B cell (primary cell): ENCODE results near the gene FGF18. TPM values are rescaled to one million over a fixed set of nuclear protein-coding genes. Genes with fewer than 3 reads are reported as not detected.

Experiments used
- ATAC-seq: fragments of 200-7000 bp; cut with Tn5 transposase; one replicate; pipeline ENCODE4 v1.10.0; 2021; ENCODE audit warnings: low read depth, mild to moderate bottlenecking, moderate number of reproducible peaks, moderate library complexity
- CTCF ChIA-PET: fragments of 350-600 bp; sonication (Branson Sonifier 250); formaldehyde crosslinking; loops from one replicate; lab custom pipeline; 2021; ENCODE audit warnings: antibody characterized with exemption, inconsistent platforms; lab: Charles Lee
- POLR2A ChIA-PET: fragments of 350-600 bp; sonication (Branson Sonifier 250); formaldehyde crosslinking; loops from one replicate; lab custom pipeline; 2021; ENCODE audit warnings: antibody characterized with exemption; lab: Charles Lee
- DNase-seq: peaks from one replicate; pipeline ENCODE4 v3.0.0; 2013
- H2AFZ ChIP-seq: 2 replicates; pipeline ENCODE4 v1.6.1; 2012; ENCODE audit warnings: mild to moderate bottlenecking, low read depth, low read length; ENCODE audit not compliant: insufficient read depth, poor library complexity, severe bottlenecking
- H3K27ac ChIP-seq, 2 donors: 1 replicate in 1 of 2; 2 replicates in 1 of 2; pipeline ENCODE4 v1.5.1; 2012 to 2013; ENCODE audit warnings: low read length in 2 of 2, mild to moderate bottlenecking in 2 of 2, moderate library complexity in 1 of 2
- H3K27me3 ChIP-seq, 4 experiments: fragments of 200-600 bp in 1 of 4; sonication (generic) in 1 of 4; replicated peaks in 1 of 4; 1 replicate in 2 of 4; 2 replicates in 2 of 4; pipeline versions ENCODE4 v1.6.1 to v1.7.0; 2013 to 2016; ENCODE audit warnings: low read length in 3 of 4, mild to moderate bottlenecking in 2 of 4, mixed read lengths in 1 of 4, moderate library complexity in 1 of 4; ENCODE audit not compliant: insufficient read depth in 4 of 4, control insufficient read depth in 3 of 4; ENCODE audit errors: control extremely low read depth in 1 of 4
- H3K36me3 ChIP-seq, 2 experiments: replicated peaks in 1 of 2; 1 replicate in 1 of 2; 2 replicates in 1 of 2; pipeline versions ENCODE4 v1.6.1 to v1.7.1; 2013; ENCODE audit warnings: low read length in 1 of 2; ENCODE audit not compliant: insufficient read depth in 2 of 2, control insufficient read depth in 1 of 2; ENCODE audit errors: control extremely low read depth in 1 of 2, extremely low read depth in 1 of 2
- H3K4me1 ChIP-seq, 2 donors: fragments of 200-600 bp in 1 of 2; sonication (generic) in 1 of 2; 1 replicate in 1 of 2; 2 replicates in 1 of 2; pipeline versions ENCODE4 v1.5.1 to v1.6.1; 2013 to 2017; ENCODE audit warnings: low read length in 2 of 2; ENCODE audit not compliant: control insufficient read depth in 2 of 2, insufficient read depth in 2 of 2
- H3K4me2 ChIP-seq: replicated peaks from 2 replicates; pipeline ENCODE3; 2012; ENCODE audit warnings: mild to moderate bottlenecking, low read depth, low read length; ENCODE audit not compliant: poor library complexity, severe bottlenecking
- H3K4me3 ChIP-seq, 5 experiments: fragments of 200-600 bp in 1 of 5; sonication (generic) in 1 of 5; 1 replicate in 3 of 5; 2 replicates in 2 of 5; pipeline versions ENCODE4 v1.5.1 to v1.7.0; 2011 to 2016; ENCODE audit warnings: low read length in 4 of 5, mild to moderate bottlenecking in 4 of 5, low read depth in 2 of 5, control low read depth in 1 of 5, moderate library complexity in 1 of 5; ENCODE audit not compliant: insufficient read depth in 1 of 5; ENCODE audit errors: control extremely low read depth in 1 of 5, extremely low read depth in 1 of 5
- H3K79me2 ChIP-seq: fragments of 200-600 bp; sonication (generic); one replicate; pipeline ENCODE4 v1.6.0; 2016; ENCODE audit warnings: low read length; ENCODE audit not compliant: control insufficient read depth, insufficient read depth
- H3K9ac ChIP-seq: fragments of 200-600 bp; sonication (generic); 2 replicates; pipeline ENCODE4 v1.6.1; 2017; ENCODE audit warnings: mild to moderate bottlenecking, low read length, moderate library complexity
- H3K9me3 ChIP-seq, 3 donors: one replicate each; pipeline versions ENCODE4 v1.6.1 to v1.7.1; 2013; ENCODE audit warnings: low read length in 2 of 3; ENCODE audit not compliant: control insufficient read depth in 2 of 3, insufficient read depth in 1 of 3; ENCODE audit errors: control extremely low read depth in 1 of 3
- H4K20me1 ChIP-seq: 2 replicates; pipeline ENCODE4 v1.6.0; 2012; ENCODE audit warnings: mild to moderate bottlenecking, low read length; ENCODE audit not compliant: insufficient read depth, control insufficient read depth, poor library complexity, severe bottlenecking
- H3K27ac Mint-ChIP-seq: one replicate; pipeline ENCODE4 v1.8.0; 2021; ENCODE audit warnings: mixed read lengths
- H3K27me3 Mint-ChIP-seq: one replicate; pipeline ENCODE4 v1.8.0; 2021; ENCODE audit warnings: mixed read lengths
- H3K4me1 Mint-ChIP-seq: one replicate; pipeline ENCODE4 v1.8.0; 2021; ENCODE audit warnings: mixed read lengths
- H3K4me3 Mint-ChIP-seq: one replicate; pipeline ENCODE4 v1.8.0; 2021; ENCODE audit warnings: mixed read lengths
- H3K9me3 Mint-ChIP-seq: one replicate; pipeline ENCODE4 v1.8.0; 2022; ENCODE audit warnings: mixed read lengths; ENCODE audit not compliant: insufficient read depth
- EZH2 ChIP-seq: IDR thresholded peaks from 2 replicates; pipeline ENCODE4 v1.6.1; 2012; ENCODE audit warnings: borderline replicate concordance, low read depth, mild to moderate bottlenecking, moderate library complexity, low read length; ENCODE audit not compliant: insufficient read depth, poor library complexity, severe bottlenecking
- WGBS: methylation state at CpG from one replicate; pipeline ENCODE4 v1.1.5; 2013; ENCODE audit warnings: missing lambda C conversion rate; ENCODE audit not compliant: insufficient coverage; 5-methylcytosine and 5-hydroxymethylcytosine counted together
- intact Hi-C: fragments of 100-400 bp; cut with micrococcal nuclease; formaldehyde crosslinking; loops from one replicate; pipeline ENCODE4 v1.10.0; 2022
- polyA plus RNA-seq: library from polyadenylated mRNA; depleted of rRNA; stranded (reverse); fragments of >200 nt; gene quantifications from 2 replicates; pipeline ENCODE4 v1.2.3, GENCODE V29; 2012
- total RNA-seq, 2 donors: library from RNA; stranded (reverse); fragments of 120-200 nt in 1 of 2; gene quantifications; 1 replicate in 1 of 2; 2 replicates in 1 of 2; pipeline versions ENCODE4 v1.2.3 to v1.2.4, GENCODE V29; 2013 to 2022
- TF ChIP-seq, protein P1 (sequence below): fragments of 200-600 bp; IDR thresholded peaks from one replicate; pipeline ENCODE4 v1.8.0; 2022; ENCODE audit warnings: antibody characterized with exemption, mild to moderate bottlenecking

Gene FGF18
- total and polyA plus RNA-seq, 2 donors (not counting 1 experiment from before 2014, with no cell fraction given), result 0.06 to 0.15 TPM

DNA sequence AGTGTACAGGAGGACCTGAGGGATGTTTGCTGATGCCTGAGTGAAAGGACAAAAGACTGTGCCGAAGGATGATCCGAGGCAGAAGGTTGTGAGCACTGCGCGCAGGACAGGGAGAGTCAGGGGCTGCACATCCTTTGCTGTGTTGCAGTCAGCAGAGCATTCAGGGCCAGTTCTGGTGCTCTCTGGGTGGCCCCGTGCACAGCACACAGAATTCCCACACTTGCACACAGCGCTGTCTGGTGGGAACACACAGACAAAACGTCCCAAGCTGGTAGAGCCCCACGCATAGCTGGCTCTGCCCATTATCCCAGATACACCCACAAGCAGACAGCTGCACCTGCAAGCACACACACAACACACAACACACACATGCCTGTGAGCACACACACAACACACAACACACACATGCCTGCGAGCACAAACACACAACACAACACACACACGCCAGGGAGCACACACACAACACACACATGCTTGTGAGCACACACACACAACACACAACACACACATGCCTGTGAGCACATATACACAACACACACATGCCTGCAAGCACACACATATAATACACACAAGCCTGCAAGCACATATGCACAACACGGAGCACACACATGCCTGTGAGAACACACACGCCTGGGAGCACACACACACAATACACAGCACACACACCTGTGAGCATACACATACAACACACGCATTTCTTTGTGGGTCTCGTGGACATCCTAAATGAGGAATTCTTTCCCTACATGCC is 74.4 kb downstream of the FGF18 start:
- H3K27me3 ChIP-seq, result no peaks in the 10 kb centered on the region
- ChIA-PET POLR2A (no interaction called here), CTCF (no interaction called here)
- DNase-seq (no peak), ATAC-seq (no peak)
- WGBS, result 95% methylated on average over 11 of the region's 14 CpGs
- no peaks in the 10 kb centered on the region for H3K79me2 ChIP-seq
- TF ChIP-seq EZH2, result no peak
- TF ChIP-seq, protein P1, sequence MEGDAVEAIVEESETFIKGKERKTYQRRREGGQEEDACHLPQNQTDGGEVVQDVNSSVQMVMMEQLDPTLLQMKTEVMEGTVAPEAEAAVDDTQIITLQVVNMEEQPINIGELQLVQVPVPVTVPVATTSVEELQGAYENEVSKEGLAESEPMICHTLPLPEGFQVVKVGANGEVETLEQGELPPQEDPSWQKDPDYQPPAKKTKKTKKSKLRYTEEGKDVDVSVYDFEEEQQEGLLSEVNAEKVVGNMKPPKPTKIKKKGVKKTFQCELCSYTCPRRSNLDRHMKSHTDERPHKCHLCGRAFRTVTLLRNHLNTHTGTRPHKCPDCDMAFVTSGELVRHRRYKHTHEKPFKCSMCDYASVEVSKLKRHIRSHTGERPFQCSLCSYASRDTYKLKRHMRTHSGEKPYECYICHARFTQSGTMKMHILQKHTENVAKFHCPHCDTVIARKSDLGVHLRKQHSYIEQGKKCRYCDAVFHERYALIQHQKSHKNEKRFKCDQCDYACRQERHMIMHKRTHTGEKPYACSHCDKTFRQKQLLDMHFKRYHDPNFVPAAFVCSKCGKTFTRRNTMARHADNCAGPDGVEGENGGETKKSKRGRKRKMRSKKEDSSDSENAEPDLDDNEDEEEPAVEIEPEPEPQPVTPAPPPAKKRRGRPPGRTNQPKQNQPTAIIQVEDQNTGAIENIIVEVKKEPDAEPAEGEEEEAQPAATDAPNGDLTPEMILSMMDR, result no peak
- Mint-ChIP-seq H3K9me3 (no peaks in the 10 kb centered on the region), H3K27me3 (peaks cover 10% of the 10 kb centered on the region), H3K4me1 (no peaks in the 10 kb centered on the region), H3K27ac (no peak overlapping the region), H3K4me3 (no peak overlapping the region)
- no peak overlapping the region for H3K4me2 ChIP-seq
- H3K9me3 ChIP-seq, result no peaks in the 10 kb centered on the region
- no peak overlapping the region for H2AFZ ChIP-seq
- H3K27ac ChIP-seq, result no peak overlapping the region
- H3K36me3 ChIP-seq, result no peaks in the 10 kb centered on the region
- intact Hi-C loops, result no loop called here
- no peak overlapping the region for H3K4me3 ChIP-seq
- no peaks in the 10 kb centered on the region for H3K4me1 ChIP-seq
- H3K9ac ChIP-seq, result no peak overlapping the region
- H4K20me1 ChIP-seq, result no peaks in the 10 kb centered on the region

DNA sequence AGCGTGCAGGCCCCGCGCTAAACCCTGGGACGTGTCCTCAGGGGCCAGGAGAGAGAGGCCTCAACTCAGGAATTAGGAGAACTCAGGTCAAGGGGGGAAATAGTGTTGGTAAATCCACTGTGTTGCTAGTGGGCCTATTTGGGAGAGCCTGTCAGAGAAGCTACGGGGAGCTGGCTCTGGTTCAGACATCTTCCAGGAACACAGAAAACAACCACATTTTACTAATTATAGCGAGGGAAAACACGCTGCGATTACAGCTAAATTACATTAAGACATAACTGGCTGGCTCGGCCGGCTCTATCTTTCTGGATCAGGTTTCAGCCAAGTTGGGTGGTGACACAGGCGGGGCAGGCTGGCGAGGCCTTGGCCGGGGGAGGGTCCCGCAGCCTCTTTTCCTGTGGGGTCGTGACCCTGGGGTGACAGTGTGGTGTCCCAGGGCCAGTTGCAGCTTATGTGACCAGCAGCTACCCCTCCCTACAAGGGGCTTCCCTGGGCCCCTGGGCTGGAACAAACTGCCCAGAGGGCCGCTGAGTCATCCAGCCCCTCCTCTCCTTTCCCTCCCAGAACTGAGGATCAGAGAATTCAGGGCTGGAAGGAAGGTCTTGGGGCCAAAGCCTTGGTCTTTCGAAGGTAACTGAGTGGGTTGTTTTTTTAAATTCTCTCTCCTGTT is 75.1 kb downstream of the FGF18 start:
- intact Hi-C loops, result no loop called here
- H3K9me3 ChIP-seq, result no peaks in the 10 kb centered on the region
- H3K4me2 ChIP-seq, result no peak overlapping the region
- H3K4me3 ChIP-seq, result no peak overlapping the region
- DNase-seq (no peak), ATAC-seq (no peak)
- H3K79me2 ChIP-seq, result no peaks in the 10 kb centered on the region
- no peak for TF ChIP-seq EZH2
- TF ChIP-seq, protein P1, result no peak
- H3K27ac ChIP-seq, result no peak overlapping the region
- Mint-ChIP-seq H3K27me3 (peaks cover 10% of the 10 kb centered on the region), H3K4me1 (no peaks in the 10 kb centered on the region), H3K9me3 (no peaks in the 10 kb centered on the region), H3K27ac (no peak overlapping the region), H3K4me3 (no peak overlapping the region)
- no peak overlapping the region for H3K9ac ChIP-seq
- H3K27me3 ChIP-seq, result no peaks in the 10 kb centered on the region
- H3K36me3 ChIP-seq, result no peaks in the 10 kb centered on the region
- H3K4me1 ChIP-seq, result no peaks in the 10 kb centered on the region
- WGBS, result 49% methylated on average over 9 of the region's 17 CpGs
- ChIA-PET POLR2A (no interaction called here), CTCF (no interaction called here)
- no peak overlapping the region for H2AFZ ChIP-seq
- H4K20me1 ChIP-seq, result no peaks in the 10 kb centered on the region
